Superior temporal gyrus (tissue), 1 donor: ENCODE data around the gene TGFB2.
A peak's percentile ranks its signal among the peaks of the same experiment; 100 is the strongest.

Experiments used
- DNase-seq: peaks from one replicate; pipeline ENCODE4 v3.0.0-alpha.2; 2016; ENCODE audit errors: extremely low spot score

The TGFB2 gene

DNA sequence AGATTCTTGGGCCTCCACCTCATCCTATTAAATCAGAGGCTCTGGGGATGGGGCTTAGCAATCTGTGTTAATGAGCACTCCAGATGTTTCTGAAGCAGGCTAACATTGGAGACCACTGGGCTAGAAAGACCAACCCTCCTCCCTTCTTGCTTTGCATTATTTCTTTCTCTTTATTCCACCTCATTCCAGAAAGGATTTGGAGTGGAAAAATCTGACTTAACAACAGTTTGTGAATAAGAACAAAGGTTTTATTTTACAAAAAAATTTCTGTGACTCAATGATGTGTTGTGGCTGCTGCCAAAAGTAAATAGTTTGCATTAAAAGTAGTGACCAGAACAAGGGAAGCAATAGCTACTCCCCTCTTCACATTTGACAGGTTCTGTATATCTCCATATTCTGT lies 79.4 kb downstream of the TGFB2 start:
- no peak for DNase-seq

DNA sequence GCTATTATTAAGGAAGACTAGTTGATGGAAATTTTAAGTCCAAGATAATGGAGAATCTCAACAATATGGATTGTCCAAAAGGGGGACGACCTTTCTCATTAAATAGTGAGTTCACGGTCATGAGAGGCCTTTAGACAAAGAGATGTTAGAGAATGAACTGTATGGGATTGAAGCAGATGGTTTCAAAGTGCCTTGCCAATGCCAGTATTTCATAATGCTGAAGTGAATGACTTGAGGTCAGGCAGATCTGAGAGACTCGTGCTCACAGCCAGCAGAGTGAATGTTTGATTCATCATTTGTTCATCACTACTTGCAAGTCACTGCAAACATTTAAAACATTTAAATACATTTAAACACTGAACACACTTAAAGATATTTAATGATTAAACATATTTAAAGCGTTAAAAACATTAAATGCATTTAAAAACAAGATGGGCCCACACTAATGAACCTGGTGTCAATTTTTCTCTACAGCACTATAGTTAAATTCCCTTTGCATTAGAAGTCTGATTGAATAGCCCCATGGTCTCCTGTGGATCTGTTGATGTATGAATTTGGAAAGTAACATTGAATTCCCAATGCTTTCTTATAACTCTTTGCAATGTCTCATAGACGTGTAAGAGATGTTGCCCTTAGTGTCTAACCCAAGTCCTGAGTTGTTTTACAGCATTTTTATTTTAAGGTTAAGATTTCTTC lies 80.7 kb downstream of the TGFB2 start:
- DNase-seq, result no peak

DNA sequence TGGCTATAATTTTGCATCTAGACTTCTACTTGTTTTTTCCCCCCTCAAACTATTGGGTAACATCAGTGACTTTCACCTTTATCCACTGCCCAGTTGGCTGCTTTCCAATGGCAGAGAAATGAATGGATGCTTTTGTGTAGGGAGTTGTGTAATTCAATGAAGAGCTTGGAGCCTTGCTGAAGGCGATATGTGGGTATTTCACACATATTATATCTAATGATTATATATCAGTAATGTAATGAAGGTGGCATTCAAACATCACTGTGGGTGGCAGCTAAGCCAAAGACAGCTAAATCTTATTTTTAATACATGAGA lies 81.2 kb downstream of the TGFB2 start:
- DNase-seq, result peak; percentile 50

DNA sequence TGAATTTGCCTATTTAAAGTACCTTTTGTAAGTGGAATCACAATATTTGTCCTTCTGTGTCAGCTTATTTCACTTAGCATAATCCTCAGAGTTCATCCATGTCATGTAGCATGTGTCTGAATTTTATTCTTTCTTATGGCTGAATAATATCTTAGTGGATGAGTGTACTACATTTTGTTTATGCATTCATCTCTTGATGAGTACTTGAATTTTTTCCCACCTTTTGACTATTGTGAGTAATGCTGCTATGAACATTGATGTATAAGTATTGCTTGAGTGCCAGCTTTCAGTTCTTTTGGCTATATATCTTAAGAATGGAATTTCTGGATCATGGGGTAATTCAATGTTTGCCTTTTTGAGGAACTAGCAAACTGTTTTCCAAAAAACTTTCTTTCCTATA lies 84.2 kb downstream of the TGFB2 start:
- no peak for DNase-seq

DNA sequence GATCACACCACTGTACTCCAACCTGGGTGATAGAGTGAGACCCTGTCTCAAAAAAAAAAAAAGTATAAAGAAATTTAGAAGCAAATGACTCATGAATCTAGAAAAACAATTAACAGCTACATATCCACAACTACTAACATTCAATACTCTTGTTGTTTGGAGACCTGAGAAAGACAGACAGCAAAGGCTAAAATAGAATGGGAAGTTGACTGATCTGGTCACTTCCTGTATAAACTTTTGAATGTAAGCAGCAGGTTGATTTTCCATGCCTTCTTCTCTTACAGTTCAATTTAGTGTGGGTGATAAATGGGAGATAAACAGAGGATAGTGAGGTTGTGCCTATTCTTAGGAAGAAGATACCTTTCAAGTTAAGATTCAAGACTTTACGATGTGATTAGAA lies 85.2 kb downstream of the TGFB2 start:
- no peak for DNase-seq

DNA sequence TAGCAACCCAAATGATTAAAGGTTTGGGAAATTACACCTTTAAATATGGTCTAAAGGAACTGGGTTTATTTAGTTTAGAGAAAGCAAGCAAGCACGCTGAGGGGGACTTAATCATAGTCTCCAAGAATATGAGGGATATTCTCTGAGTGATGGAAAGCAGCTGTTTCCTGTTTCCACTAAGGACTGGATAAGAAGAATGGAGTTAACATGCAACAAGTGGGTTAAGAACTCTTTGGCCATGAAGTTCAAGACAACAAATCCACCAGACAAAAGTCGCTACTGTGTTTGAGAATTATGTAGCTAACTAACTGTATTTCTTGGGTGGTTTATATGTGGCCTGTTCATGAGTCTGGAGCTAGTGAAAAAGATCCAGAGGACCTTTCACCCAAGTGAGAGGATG lies 85.7 kb downstream of the TGFB2 start:
- DNase-seq, result no peak

DNA sequence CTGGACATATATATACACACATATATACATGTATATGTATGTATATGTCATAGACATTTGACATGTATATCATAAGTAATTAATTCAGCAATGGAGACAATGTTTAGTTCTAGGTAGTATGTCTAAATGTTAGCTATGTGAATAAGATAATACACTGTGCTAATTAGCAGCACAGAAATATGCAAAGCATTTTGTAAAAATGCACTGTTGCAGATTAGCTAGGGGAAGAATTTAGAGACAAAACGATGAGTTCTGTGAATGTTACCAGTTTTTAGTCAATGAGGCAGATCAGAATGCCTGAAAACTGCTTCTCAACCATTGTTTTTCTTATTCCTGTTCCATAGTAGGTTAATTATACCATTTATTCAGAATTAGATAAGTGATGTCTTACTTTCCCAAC lies 86.3 kb downstream of the TGFB2 start:
- no peak for DNase-seq

DNA sequence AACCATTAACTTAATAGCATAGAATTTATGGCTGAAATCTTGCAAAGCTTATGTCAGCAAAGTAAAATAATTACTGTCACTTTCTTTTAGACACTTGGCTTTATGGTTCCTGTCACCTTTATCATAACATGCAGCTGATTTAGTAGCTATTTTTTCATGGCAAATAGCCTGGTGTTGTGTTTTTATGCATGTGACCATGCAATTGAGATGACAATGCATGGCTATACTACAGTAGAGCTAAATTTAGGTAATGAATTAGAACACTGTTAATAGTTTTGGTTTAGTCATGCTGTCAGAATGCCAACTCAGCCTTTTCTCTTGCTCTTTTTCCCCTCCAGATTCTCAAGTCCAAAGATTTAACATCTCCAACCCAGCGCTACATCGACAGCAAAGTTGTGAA lies 88.6 kb downstream of the TGFB2 start:
- DNase-seq, result no peak

DNA sequence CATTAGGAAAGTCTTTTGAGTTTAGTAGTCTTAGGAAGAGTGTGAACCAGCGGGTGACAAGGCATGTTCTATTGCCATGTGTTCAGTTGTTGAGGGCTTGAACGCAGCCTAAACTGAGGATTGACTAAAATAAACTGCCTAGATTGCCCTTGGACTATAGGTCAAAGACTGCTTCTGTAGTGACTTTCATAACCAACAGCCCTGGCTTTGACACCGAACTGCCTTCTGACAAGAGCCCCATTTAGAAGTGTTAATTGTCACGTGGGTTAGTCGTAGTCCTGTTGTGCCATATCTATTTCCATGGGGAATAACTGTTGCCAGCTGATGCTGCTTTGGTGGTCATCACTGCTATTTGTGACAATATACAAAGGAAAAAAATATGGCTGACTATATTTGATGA lies 90.4 kb downstream of the TGFB2 start:
- no peak for DNase-seq

DNA sequence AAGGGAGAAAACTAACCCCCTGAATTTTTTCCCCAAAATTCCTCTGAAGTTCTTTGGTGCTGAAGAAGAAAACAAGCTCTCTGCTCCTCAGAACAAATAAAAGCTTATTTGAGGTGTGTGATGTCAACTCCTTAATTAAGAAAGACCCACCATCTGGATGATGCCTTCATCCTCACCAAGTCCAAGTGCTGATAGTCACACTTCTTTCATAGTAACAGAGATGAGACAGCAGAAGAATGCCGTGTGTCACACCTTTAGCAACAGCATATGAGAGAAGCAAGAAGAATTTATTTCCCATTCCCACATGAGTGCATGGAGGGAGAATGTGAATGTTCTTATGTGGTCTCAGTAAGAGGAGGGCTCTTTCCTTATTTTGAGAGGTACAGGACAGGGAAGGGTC lies 91.2 kb downstream of the TGFB2 start:
- no peak for DNase-seq

DNA sequence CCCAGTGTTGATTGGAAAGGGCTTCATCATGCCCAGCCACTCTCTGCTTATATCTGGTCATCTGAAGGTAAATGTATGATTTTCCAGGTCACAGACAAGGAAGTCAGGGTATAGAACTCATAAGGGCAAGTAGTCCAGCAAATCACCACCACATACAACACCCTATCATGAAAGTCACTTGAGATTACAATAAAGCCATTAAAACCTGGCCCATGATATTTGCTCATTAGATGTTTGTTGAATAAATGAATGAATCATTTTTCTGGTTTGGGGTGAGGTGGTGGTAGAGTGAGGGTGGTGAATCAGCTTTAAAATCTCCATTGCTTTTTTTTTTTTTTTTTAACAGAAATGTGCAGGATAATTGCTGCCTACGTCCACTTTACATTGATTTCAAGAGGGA lies 91.9 kb downstream of the TGFB2 start:
- DNase-seq, result no peak

DNA sequence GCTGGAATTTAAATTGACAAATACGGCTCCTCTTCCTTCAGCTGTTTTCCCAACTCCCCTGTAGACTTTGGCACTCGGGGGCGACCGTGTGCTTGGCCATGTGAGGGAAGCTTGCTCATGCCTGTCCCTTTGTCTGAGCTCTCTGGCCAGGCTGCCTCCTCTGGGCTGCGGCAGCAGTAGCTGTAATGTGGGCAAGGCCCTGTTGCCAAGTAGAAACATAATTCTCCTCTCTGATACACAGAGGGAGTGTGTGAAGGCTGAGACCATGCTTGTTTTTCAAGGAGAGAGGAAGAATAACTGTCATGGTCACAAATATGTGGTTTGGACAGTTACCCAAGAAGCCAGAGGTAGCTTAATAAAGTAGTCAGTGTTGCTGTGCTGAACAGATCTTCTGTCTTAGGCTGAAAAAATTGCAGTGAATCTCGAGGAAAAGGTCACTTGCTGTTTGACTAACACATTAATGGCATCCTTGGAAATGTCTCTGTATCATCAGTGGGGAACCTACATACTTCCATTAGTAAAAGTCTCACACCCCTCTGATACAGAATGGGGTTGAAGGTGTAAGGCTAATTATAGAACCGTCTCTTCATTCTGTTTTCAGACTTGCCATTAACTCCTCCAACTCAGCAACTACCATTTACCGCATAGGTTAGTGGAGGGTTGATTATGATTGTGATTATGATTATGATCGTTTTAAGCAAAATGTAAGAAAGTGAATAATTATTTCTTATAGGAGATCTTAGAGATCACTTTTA lies 94.6 kb downstream of the TGFB2 start:
- DNase-seq, result no peak

DNA sequence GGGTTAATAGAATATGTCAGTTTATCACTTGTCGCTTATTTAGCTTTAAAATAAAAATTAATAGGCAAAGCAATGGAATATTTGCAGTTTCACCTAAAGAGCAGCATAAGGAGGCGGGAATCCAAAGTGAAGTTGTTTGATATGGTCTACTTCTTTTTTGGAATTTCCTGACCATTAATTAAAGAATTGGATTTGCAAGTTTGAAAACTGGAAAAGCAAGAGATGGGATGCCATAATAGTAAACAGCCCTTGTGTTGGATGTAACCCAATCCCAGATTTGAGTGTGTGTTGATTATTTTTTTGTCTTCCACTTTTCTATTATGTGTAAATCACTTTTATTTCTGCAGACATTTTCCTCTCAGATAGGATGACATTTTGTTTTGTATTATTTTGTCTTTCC lies 98.1 kb downstream of the TGFB2 start:
- no peak for DNase-seq

DNA sequence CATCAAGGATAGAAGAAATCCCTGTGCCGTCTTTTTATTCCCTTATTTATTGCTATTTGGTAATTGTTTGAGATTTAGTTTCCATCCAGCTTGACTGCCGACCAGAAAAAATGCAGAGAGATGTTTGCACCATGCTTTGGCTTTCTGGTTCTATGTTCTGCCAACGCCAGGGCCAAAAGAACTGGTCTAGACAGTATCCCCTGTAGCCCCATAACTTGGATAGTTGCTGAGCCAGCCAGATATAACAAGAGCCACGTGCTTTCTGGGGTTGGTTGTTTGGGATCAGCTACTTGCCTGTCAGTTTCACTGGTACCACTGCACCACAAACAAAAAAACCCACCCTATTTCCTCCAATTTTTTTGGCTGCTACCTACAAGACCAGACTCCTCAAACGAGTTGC lies 99.0 kb downstream of the TGFB2 start:
- DNase-seq, result no peak

DNA sequence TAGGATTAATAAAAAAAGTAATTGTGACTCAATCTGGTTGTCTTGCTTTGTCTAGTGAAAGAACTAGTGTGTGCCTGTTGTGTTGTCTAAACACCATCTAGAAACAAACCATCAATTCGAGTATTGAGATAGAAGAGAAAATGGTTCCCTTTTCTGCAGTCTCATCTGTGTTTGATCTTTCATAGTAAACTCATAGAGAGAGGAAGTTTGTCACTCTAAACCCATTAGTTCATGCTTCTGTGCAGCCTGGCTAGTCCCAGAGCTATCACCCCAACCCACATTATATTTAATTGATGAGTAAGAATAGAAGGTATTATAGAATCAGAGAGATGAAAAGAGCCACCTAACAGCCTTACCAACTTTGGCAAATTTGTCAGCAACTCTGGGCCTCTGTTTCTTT lies 99.5 kb downstream of the TGFB2 start:
- no peak for DNase-seq

DNA sequence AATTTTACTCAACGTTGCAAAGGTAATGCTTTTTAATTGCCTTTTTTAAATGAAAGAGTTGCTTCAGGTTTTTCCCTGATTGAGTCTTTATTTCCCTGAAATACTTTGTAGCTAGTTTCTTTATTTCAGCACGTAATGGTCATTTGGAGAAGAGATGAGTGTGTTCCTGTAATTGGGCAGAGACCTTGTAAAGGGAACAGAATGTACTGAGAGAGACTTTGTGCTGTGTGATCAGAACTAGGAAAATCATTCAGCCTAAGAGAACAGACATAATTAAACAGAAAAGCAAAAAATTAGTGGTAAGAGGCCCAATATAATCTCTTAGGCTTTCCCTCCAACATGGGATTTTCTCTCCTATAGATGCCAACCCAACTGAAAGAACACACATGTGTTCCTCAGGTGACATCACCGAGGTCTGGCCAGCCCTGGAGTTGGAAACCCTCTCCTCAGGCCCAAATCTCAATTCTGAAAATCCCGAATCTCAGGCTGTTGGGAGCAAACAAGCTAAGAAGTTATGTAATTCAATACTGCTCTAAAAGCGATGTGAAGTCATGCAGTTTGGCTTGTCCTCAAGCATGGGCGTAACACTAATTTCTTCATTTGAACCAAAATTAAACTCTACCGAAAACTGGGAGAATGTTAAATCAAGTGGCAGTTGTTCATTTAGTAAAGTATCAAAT lies 102.0 kb downstream of the TGFB2 start:
- DNase-seq, result no peak

DNA sequence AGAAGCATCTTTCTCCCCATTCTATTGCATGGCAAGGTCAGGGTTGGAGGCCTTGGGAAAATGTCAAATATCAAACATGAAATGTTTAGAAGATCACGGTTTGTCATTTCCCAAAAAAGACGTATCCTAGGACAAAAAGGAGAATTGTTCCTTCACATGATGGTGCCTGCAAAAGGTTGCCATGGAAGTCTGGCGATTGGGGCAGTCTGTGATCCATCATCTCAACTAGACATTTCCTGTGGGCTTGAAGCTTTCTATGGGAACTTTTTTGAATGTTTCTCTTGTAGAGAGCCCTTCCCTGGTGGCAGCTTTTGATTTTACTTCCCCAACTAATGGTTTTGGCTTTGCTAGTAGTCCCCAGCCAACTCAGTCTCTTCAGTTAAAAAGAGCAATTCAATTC lies 106.3 kb downstream of the TGFB2 start:
- no peak for DNase-seq

DNA sequence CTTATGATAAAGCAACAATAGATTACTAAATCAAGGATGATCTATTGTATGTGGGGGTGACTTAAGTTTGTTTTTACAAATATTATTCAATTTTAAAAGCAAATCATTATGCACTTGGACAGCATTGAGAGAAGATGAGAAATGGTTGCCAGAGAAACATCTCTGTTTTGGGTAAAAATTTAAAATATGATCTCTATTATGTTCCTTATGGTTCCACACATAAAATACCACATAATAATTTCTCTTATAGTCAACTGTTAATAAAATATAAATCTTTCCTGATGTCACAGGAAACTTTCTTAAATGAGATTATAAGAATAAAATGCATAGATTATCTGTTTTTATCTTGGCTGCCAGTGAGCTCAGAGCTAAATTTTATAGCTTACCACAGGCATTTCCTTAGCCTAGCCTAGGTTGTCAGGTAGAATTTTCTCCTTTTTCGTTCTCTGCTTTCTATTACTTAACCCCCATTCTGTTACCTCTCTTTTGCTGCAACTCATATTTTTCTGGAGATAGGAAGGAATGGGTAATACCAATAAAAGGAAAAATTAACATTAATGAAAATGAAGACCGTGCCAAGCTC lies 109.7 kb downstream of the TGFB2 start:
- no peak for DNase-seq

DNA sequence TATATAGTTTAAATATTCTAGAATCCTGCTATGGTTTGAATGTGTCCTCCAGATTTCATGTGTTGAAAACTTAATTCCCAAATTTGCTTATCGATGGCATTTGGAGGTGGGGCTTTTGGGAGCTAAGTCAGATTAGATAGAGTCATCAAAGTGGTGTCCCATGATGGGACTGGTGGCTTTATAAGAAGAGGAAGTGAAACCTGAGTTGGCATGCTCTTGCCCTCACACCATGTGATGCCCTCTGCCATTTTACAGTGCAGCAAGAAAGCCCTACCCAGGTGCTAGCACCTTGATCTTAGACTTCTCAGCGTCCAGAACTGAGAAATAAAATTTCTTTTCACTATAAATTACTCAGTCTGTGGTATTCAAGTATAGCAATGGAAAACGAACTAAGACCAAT lies 111.3 kb downstream of the TGFB2 start:
- DNase-seq, result no peak

DNA sequence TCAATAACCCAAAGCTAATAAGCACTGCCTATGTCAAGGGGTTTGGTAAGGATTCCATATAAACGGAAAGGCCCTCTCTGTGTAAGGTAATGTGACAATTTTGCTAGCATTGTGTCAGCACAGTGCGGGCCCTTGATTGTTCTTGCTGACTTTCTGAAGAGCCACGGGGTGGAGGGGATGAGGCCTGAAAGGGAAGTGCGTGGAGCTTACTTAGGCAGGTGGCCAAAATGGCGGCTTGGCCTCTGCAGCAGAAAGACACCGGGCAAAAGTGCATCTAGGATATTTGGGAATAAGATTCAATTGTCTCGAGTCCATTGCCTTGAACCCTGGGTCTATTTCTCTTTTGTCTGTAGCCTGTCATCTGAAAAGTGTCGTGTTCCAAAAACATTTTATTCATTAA lies 114.3 kb downstream of the TGFB2 start:
- no peak for DNase-seq

DNA sequence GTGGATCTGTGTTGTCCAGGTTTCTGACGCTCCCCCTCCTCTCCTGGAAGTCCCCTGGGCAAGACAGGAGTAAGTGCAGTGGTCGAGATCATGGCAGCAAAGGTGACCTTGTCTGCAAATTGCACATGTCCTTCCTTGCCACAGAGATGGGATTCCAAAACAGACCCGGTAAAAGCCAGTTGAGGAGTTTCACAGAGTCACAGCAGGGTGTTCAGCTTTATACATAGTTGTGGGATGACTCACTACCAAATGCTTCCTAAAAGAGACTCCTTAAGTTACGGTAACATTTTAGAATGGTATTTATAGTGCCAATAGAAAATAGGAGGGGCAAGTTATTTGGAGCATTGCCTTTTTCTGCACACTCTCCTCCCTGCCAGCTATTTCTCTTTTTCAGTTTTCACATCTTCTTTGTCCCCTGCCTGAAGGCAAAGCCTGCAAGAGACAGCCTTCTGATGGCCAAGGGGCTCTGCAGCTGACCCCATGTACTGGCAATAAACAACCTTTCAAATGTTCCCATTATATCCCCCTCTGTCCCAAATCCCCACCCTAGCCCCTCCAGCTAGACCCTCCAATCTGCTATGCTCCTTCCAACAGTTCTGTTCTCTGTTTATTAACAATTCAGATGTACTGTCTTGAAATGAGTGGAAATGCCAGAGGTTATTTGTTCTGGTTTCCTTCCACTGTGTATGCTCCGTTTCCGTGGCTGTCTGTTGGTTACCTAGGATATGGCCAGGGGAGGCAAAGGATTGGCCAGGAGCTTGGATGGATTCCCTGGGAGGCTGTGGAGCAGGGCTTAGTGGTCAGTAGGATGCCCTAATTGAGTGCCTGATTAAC lies 115.0 kb downstream of the TGFB2 start:
- peak; percentile 36 for DNase-seq

DNA sequence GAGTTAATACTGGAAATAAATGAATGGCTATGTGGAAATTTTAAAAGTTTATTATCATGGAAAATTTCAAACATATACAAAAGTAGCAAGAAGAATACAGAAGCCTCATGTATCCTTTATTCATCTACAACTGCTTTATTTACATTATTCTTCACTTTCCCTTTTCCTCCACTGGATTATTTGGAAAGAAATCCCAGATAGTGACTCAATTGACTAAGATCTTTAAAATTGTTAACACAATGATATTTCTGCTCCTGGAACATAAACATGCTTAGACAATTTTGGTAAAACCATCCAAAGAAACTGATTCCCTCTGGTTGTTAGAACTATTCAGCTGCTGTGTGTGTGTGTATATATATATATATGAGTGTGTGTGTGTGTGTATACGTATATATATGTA lies 116.2 kb downstream of the TGFB2 start:
- DNase-seq, result no peak
